Kidney capillary endothelial cell (primary cell): ENCODE results near the gene RARS2.
"Not testable (repeated sequence)": the region's sequence is repeated elsewhere in the genome, so short reads cannot be mapped to it uniquely, and the experiment has no call there.

Experiments
- DNase-seq: peaks from one replicate; pipeline ENCODE4 v3.0.0-alpha.2; 2018; ENCODE audit warnings: low spot score

Gene RARS2

GRCh38 chr6:87589693-87590416 lies at the start of gene RARS2, which contains the start of gene ORC3:
Gene RARS2, minus strand, starts transcription at chr6:87589987. Its CDS starts 30 bp downstream, at chr6:87589957.
Gene ORC3, plus strand, starts transcription at chr6:87590135. Its CDS starts 34 bp downstream, at chr6:87590169.
- DNase-seq = peak; percentile 94

DNA sequence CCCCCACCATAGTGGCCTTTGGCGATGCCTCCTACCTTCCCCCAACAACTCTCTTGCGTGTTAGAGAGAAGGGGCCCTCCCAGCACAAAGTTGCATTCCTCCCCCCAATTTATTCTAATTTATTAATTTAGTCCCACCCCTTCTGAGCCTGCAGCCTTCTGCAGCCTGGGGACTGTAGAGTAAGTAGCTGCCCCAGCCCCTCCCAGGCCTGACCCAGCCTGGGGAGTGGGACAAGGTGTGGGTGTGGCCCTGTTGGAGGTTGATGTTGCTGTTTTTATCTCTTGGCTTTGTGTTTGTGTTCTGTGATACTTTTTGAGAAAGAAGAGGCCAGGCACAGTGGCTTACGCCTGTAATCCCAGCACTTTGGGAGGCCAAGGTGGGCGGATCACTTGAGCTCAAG lies 49.6 kb upstream of the RARS2 start:
- DNase-seq = no peak

DNA sequence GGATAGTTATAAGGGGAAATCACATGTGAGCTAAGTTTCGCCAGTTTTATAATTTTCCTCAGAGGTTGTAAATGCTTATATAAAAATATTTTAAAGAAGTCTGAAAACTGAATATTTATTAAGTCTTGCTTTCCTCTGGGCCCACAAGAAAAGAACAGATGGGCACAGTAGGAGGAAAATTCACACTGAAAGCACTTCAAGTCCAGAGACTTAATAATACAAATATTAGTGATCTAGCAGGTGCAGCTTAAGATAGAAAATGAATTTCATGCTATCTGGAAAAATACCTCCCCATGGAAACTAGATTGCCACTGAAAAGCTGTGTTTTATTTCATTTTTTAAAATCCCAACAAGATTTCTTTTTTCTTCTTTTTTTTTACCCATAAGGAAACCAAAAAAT lies 47.3 kb upstream of the RARS2 start:
- no peak for DNase-seq

DNA sequence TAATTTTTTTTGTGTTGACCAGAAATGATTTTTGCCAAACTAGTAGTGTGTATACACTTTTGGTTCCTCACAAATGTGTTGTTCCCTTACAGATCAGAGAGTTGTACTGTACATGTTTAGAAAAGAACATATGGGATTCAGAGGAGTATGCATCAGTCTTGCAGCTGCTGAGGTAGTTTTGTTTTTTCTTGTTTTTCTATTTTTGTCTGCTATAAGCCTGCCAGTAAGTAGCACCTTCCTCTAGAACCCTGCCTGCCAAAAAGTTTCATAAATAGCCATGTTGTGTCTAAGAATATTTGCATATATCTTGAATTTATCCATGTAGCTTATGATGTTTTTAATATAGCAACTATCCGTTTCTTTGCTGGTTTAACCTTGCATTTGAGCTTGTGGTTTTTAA lies 46.5 kb upstream of the RARS2 start:
- no peak for DNase-seq

DNA sequence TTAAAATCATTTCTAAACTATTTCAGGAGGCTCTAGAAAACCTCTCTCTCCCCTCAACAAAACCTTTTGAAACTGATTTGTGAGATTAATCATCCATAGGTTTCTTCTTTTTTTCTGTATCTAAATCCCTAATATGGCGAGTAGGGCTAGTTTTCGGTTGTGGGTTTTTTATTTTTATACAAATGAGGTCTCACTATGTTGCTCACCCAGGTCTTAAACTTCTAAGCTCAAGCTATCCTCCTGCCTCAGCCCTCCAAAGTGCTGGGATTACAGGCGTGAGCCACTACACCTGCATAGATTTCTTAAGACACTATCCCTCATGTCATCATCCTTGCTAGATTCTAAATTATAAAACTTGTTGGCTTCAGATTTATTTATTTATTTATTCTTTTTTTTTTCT lies 44.1 kb upstream of the RARS2 start:
- DNase-seq = no peak

DNA sequence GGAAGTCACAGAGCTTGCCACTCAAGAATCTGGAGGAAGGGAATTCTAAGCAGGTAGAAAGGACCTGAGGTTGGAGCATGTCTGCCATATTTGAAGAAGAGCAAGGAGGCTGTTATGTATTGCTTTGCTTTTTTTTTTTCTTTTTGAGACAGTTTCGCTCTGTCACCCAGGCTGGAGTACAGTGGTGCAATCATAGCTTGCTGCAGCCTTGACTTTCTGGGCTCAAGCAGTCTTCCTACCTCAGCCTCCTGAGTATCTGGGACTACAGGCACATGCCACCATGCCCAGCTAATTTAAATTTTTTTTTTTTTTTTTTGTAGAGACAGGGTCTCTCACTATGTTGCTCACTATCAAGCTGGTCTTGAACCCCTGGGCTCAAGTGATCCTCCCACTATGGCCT lies 41.0 kb upstream of the RARS2 start:
- DNase-seq = no peak

DNA sequence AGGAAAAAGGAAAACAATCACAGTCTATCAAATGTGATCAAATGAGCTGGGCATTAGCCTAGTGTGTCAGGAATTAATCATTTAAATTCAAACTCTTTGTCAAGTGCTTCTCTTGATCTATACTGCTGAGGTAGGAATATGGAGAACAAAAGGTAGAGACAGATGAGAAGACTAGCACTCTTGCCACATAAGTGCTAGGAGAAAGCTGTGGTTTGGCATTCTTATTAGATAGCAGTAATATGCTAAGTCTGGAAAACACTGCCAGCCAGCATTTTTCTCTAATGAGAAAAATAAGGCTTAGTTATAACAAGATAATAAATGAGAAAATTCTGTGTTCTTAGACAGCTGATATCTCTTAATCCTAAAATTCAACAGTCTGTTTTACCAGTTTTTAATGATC lies 39.1 kb upstream of the RARS2 start:
- no peak for DNase-seq

- DNase-seq = no peak
These were observed 38.6 kb upstream of the RARS2 start for GRCh38 chr6:87628424-87628823.

GRCh38 chr6:87623248-87623647 lies 33.5 kb upstream of the RARS2 start:
- DNase-seq = no peak

DNA sequence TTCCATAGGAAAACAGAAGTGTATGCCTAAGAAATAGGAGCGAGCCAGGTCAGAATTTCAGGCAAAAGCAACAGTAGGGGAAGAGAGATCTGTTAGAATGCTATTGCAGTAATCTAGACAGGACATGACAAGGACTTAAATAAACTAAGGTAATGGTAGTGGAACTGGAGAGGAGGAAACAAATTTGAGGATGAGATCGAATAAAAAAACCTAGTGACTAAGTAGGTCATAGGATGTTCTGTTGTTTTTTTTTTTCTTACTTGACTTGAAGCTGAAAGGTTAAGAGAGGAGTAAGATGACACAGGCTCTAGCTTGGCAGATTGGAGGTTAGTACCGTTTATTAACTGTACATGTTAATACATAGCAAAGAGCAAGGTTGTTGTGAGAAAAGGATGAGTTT lies 28.7 kb upstream of the RARS2 start:
- no peak for DNase-seq

GRCh38 chr6:87617405-87617804 lies 27.6 kb upstream of the RARS2 start:
- no peak for DNase-seq

DNA sequence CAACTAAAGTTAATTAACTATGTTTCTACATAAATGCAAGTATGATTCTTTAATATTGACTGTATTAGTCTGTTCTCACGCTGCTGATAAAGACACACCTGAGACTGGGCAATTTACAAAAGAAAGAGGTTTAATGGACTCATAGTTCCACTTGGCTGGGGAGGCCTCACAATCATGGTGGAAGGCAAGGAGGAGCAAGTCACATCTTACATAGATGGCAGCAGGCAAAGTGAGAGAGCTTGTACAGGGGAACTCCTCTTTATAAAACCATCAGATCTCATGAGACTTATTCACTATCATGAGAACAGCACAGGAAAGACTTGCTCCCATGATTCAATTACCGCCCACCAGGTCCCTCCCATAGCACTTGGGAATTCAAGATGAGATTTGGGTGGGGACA lies 23.2 kb upstream of the RARS2 start:
- not testable (repeated sequence) for DNase-seq

DNA sequence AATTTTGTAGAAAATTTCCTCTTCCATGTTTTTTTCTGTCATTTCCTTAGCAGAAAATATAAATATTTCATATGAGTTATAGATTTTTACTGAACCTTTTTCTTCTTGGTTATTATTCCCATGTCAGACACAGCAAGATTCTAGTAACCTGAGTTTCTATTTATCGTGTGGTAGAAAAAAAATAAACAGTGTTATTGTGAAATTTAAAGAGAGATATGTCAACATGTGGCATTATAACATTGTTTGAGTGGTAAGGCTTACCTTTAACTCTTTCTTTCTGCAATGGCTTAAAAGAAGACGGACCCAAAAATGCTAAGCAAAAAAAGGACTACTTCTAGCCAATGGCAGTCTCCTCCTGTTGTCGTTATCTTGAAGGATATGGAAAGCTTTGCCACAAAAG lies 19.0 kb upstream of the RARS2 start:
- DNase-seq = no peak

DNA sequence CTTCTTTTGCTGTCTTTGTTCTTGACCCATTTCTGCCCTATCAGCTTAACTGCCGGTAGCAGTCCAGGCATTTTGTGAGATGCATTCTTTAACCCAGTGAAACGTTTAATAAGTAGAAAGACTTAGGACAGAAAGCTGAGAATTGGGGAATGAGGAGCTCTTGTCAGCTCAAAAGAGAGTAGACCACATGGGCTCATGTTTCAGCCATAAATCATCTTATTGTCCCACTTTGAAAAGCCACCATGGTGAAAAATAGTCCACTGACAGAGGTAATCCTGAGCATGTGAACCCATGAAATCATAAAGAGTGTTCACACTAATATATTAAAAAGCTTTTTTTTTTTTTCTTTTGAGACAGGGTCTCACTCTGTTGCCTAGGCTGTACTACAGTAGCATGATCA lies 16.4 kb upstream of the RARS2 start:
- DNase-seq = no peak

DNA sequence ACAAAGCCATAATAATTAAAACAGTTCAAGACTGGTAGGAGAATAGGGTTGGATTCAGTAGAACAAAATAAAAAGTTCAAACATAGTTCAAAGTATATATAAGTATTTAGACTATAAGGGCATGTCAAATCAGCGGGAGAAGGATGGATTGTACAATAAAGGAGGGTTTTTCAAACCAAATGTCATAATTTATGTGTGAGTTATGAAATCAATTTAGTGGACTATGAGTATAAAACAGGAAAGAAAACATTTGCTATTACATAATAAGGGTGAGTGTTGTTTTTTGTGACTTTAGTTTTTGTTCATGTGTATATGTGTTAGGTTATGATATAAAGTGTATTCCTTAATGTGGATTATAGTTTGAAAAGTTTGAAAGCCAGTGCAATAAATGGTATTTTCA lies 10.8 kb upstream of the RARS2 start:
- DNase-seq = no peak

DNA sequence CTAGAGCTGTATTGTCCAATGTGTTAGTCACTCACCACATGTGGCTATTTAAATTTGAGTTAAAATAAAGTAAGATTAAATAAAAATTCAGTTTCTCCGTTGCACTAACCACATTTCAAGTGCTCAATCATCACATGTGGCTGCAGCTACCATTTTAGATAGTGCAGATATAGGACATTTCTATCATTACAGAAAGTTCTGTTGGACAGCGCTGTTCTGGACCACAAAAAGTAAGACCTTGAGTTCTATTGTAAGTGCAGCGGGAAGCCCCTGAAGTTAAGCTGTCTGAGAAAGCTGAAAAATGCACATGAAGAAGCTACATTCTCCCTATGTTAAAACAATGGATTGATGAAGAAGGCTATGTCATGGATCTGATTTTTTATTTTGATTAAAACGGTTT lies 1.2 kb upstream of the RARS2 start:
- DNase-seq = no peak

- no peak for DNase-seq
These were observed 662 bp upstream of the RARS2 start for GRCh38 chr6:87590417-87590880.

DNA sequence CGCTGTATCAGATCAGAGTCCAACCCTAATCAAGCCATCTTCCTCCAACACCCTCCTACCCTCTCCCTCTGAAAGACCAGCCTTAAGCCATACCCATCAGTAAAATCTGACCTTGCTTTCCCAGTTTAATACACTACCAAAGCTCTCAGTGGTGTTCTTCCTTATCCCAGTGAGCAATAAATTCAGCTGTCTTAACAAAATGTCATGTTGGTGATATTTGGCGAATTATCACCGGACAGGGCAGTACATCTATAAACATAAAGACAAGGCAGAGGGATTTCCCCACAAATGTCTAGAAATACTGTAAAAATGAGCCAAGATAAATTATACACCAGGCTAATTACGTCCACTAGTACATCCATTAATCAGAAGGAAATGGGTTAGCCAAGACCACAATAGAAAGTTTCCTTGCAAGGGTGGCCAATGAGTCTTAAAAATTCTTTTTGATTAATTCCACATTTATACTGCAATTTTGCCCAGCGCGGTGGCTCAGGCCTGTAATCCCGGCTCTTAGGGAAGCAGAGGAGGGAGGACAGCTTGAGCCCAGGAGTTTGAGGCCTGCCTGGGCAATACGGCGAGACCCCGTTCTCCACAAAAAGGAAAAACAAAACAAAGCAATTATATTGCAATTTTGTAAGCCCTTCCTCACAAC lies 905 bp downstream of the RARS2 start:
- DNase-seq = peak; percentile 13

GRCh38 chr6:87586371-87587077 lies 3.3 kb downstream of the RARS2 start:
- no peak for DNase-seq

GRCh38 chr6:87583822-87584221 lies 6.0 kb downstream of the RARS2 start:
- DNase-seq = no peak

DNA sequence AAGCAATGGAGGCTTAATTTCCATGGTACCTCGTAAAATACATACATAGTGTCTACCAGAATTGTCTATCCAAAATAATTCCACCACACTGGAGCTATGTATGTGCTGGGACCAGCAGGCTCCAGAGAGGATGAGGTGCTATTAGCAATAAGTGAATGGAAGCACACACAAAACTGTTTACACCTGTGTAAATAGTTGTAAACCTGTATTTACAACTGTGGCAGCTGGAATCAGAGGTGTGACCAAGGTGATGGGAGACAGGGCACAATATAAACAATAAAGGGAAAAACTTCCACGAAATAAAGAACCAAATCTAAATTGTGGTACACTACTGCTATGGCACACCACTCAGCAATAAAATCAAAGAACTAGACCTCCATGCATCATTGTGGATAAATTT lies 14.4 kb downstream of the RARS2 start:
- DNase-seq = no peak

GRCh38 chr6:87574237-87574804 lies 15.5 kb downstream of the RARS2 start:
- DNase-seq = no peak
